WERI-Rb-1 (cell line): ENCODE measurements around the gene TENT4B.

Experiments
- DNase-seq: peaks from one replicate; pipeline ENCODE4 v3.0.0-alpha.2; 2020
- H3K27ac ChIP-seq: fragments of 250-450 bp; sonication (Bioruptor Pico); 2 replicates; pipeline ENCODE4 v1.5.1; 2020; ENCODE audit warnings: mild to moderate bottlenecking, moderate library complexity
- H3K27me3 ChIP-seq: fragments of 250-450 bp; sonication (Bioruptor Pico); 2 replicates; pipeline ENCODE4 v1.5.1; 2021; ENCODE audit warnings: mild to moderate bottlenecking, low read depth, moderate library complexity; ENCODE audit not compliant: insufficient read depth, severe bottlenecking
- H3K36me3 ChIP-seq: fragments of 250-450 bp; sonication (Bioruptor Pico); 2 replicates; pipeline ENCODE4 v1.5.1; 2020; ENCODE audit warnings: mild to moderate bottlenecking, moderate library complexity
- H3K4me3 ChIP-seq: 2 replicates; pipeline ENCODE4 v1.5.1; 2011; ENCODE audit warnings: low read depth, mild to moderate bottlenecking, control low read depth, low read length
- H3K9me3 ChIP-seq: fragments of 250-450 bp; sonication (Bioruptor Pico); 2 replicates; pipeline ENCODE4 v1.5.1; 2021; ENCODE audit warnings: mild to moderate bottlenecking, moderate library complexity; ENCODE audit not compliant: severe bottlenecking
- TF ChIP-seq, protein P1 (sequence below): IDR thresholded peaks from 2 replicates; pipeline ENCODE4 v1.5.1; 2011; ENCODE audit warnings: low read depth, mild to moderate bottlenecking, control low read depth, inconsistent platforms, low read length

TENT4B gene

DNA sequence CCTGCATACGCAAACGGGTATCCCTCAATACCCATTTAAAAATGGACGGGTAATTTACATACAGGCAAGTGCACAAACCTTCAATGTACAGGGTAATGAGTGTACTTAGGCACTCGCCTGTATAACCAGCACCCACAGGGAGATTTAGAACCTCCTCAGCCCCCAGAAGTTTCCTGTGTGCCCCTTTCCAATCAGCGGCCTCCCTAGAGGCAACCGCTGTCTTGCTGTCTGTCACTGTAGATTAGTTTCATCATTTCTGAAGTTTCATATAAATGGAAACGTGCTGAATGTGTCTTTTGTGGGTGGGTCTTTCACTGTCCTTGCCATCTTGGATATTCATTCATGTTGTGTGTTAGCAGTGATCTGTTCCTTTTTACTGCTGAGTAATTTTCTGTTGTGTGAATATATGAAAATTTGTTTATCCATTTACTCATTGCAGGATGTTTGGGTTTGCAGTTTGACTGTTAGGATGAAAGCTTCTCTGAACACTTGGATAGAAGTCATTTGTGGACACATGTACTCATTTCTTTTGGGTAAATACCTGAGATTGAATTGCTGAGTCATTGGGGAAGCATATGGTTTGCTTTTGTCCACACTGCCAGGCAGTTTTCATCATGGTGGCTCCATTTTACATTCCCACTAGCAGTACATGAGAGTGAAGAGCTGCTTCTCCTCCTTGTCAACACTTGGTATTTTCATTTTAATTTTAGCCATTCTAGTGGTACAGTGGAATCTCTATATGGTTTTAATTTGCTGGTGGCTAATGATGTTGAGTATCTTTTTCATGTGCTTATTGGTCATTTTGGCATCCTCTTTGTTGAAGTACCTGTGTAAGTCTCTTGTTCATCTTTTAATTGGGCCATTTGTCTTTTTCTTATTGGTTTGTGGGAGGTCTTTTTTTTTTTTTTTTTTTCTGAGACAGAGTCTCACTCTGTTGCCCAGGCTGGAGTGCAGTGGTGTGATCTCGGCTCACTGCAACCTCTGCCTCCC is 111.1 kb downstream of the TENT4B start:
- Histone ChIP-seq H3K36me3 (no peaks in the 10 kb centered on the region), H3K4me3 (no peak overlapping the region), H3K27me3 (no peaks in the 10 kb centered on the region), H3K27ac (peak overlapping the region; percentile 6; the same call in 1 of the 2 replicates), H3K9me3 (no peaks in the 10 kb centered on the region)
- DNase-seq, result no peak
- TF ChIP-seq, protein P1, sequence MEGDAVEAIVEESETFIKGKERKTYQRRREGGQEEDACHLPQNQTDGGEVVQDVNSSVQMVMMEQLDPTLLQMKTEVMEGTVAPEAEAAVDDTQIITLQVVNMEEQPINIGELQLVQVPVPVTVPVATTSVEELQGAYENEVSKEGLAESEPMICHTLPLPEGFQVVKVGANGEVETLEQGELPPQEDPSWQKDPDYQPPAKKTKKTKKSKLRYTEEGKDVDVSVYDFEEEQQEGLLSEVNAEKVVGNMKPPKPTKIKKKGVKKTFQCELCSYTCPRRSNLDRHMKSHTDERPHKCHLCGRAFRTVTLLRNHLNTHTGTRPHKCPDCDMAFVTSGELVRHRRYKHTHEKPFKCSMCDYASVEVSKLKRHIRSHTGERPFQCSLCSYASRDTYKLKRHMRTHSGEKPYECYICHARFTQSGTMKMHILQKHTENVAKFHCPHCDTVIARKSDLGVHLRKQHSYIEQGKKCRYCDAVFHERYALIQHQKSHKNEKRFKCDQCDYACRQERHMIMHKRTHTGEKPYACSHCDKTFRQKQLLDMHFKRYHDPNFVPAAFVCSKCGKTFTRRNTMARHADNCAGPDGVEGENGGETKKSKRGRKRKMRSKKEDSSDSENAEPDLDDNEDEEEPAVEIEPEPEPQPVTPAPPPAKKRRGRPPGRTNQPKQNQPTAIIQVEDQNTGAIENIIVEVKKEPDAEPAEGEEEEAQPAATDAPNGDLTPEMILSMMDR, result no peak

DNA sequence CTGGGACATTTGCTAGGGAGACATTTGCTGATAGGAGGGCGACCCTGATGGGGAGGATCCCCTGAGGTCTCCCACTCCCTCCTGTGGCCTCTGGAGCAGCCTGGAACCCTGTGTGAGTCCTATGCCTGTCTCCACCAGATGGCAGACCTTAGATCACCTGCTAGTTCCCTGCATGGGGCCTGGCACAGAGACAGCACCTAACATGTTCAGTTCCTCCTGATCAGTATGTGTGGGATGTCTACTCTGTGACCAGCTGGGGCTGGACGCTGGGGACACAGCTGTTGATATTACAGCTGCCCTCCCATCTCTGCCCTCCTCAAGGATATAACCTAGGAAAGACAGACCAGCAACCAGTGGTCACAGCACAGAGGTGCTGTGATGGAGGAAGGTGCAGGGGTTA is 112.2 kb downstream of the TENT4B start:
- Histone ChIP-seq H3K27ac (peak overlapping the region; percentile 45), H3K27me3 (no peaks in the 10 kb centered on the region), H3K9me3 (no peaks in the 10 kb centered on the region), H3K4me3 (no peak overlapping the region), H3K36me3 (no peaks in the 10 kb centered on the region)
- TF ChIP-seq, protein P1, result peak; percentile 73
- peak; percentile 73 for DNase-seq

DNA sequence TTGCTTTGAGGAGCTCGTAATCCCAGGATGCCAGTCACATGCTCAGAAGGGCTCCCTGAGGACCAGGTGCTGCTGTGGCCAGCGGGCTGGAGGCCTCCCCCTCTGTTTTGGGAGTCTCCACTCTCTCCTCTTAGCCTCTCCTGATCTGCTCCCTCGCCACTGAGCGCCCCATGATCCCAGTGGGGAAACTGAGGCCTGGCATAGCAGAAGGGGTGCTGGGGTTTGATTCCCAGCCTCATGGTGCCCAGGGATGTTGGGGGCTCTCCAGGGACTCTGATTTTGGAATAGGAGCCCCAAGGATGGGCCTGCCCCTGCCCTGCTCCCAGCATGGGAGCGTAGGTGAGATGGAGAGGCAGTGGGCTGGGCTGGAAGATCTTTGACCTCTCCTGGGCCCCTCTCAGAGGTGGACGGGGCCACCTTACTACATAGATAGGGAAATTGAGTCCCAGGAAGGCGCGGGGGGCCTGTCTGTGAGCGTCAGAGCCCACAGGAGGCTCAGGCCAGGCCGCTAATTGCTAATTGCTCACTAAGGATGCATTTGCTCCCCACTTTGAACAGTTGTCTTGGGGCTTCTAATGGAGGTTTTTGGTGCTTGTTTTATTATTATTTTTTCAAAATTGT is 112.7 kb downstream of the TENT4B start:
- Histone ChIP-seq H3K36me3 (no peaks in the 10 kb centered on the region), H3K4me3 (no peak overlapping the region), H3K9me3 (no peaks in the 10 kb centered on the region), H3K27ac (peak overlapping the region; percentile 45), H3K27me3 (no peaks in the 10 kb centered on the region)
- DNase-seq, result no peak
- TF ChIP-seq, protein P1, result no peak

DNA sequence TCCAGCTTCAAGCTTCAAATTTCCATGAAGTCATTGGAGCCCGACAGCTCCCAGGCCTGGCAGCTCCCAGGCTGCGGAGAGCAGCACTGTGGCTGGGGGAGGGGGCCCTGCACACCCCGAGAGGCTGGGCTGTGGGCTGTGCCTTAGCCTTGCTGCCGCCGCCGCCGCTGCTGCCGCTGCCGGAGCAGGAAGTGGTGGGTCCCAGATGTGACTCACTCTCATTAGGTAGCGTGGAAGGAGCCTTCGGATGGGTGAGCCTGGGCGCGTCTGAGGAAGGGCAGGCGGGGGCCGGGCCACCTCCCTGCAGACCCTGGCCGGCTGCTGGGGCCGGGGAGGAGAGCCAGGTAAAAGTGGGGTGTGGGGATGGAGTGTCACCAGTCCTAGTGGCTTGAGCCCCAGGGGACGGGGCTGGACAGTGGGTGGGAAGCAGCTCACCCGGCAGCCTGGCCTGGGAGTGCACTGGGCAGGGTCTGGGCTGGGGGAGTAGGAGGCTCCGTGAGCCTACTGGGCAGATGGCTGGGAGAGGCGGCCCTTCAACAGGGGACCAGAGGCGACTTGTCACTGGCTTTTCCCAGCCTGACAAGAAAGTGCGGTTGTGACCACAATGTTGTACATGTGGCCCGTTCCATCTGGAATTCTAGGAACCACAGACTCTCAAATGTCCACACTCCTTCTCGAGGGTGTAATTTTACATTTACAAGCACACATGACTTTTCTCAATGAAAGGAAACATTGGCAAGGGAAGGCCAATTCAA is 113.4 kb downstream of the TENT4B start, which contains the start of gene ADCY7:
Gene ADCY7, plus strand, starts transcription at position 215 of the 755 bp plus-strand sequence. CDS start 21,629 bp downstream, outside the sequence.
- peak; percentile 22 for DNase-seq

DNA sequence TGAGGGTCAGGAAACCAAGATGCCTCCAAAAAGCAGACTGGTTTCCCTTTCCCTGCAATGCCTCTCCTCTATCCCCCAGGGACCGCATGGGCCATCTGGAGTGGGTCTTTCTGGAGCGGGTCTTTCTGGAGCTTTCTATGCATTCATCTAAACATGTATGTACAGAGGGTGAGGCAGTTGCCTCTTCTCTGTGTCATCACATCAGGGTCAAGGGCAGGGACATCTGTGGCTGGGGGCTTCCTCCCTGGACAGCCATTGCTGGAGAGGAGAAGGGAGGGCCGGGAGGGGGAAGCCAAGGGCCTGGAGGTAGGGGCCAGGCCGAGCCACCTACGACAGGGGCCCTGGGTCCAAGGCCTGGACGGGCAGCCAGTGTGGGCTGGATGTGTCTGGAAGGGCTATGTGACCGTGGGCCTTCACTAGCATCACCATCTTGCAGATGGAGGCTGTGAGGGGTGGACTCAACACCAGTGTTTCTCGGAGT is 114.1 kb downstream of the TENT4B start:
- Histone ChIP-seq H3K9me3 (no peaks in the 10 kb centered on the region), H3K4me3 (no peak overlapping the region), H3K36me3 (no peaks in the 10 kb centered on the region), H3K27ac (no peak overlapping the region; the same call in 1 of the 2 replicates), H3K27me3 (no peaks in the 10 kb centered on the region)
- TF ChIP-seq, protein P1, result no peak
- DNase-seq, result no peak

More for the DNA sequence above, 113.4 kb downstream of the TENT4B start, which contains the start of gene ADCY7:
- H3K9me3 ChIP-seq, result no peaks in the 10 kb centered on the region
- H3K27me3 ChIP-seq, result no peaks in the 10 kb centered on the region
- no peak within 1 kb of the TSS for H3K4me3 ChIP-seq
- H3K36me3 ChIP-seq, result no peaks in the 10 kb centered on the region
- H3K27ac ChIP-seq, result peak within 1 kb of the TSS; percentile 45
- TF ChIP-seq, protein P1, result no peak
